GM18907 (cell line): ENCODE data around the gene SLC6A2.
"Not testable (repeated sequence)": the region's sequence is repeated elsewhere in the genome, so short reads cannot be mapped to it uniquely, and the experiment has no call there.

Experiments used
- ATAC-seq: cut with Tn5 transposase; IDR thresholded peaks from one replicate; pipeline ENCODE4 v1.9.1; 2021; ENCODE audit warnings: mild to moderate bottlenecking, moderate library complexity; ENCODE audit not compliant: unreplicated experiment

SLC6A2 gene

GRCh38 chr16:55655897-55656681 lies at the start of gene SLC6A2:
TSS of gene SLC6A2 (plus strand) at chr16:55655988. CDS start at chr16:55656695, 707 bp downstream.
- no peak for ATAC-seq

DNA sequence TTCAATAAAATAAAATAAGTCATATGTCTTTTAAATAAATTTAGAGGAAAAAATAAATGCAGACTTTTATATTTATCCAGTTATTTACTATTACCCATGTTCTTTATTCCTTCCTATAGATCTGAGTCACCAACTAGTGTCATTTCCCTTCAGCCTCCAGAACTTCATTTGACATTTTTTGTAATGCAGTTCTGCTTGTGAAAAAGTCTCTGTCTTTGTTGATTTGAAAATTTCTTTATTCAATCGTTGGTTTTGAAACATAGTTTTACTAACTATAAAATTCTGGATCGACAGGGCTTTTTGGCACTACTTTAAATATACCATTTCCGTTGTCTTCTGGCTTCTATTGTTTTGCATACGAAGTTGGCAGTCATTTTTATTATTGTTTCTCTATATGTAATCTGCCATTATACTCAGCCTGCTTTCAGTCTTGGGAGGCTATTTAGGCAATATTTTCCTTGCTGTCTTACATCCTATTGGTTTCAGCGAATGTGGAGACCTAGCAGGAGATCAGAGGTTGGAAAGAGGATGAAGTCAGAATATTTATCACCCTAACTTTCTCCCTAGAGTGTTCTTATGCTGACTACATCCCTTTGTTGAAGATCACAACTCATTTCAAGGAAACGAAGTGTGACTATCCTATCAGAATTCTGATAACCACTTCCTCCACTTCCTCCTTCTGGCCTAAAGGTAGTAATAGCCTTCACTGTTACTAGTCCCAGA lies 42.0 kb upstream of the SLC6A2 start:
- ATAC-seq, result no peak

- ATAC-seq, result no peak
These were observed 40.7 kb upstream of the SLC6A2 start for GRCh38 chr16:55615071-55615470.

GRCh38 chr16:55615670-55616069 lies 40.1 kb upstream of the SLC6A2 start:
- ATAC-seq, result not testable (repeated sequence)

DNA sequence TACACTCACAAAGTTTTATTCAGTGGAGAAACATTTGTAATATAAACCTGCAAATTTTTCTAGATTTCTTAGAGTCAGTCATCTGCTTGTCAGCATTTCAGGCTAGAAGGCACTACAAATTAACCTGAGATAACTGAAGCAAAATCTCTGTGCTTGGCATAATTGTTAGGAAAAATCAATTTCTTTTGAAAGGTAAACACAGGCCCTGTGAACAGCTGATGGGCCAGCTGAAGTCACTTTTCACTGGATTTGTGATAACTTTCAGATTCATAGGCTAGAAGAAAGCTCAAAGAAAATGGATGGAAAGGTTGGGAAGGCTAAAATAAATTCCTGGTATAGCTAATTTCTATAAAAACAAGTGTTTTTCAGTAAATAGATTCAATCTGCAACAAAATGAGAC lies 34.0 kb upstream of the SLC6A2 start:
- no peak for ATAC-seq

GRCh38 chr16:55622272-55622671 lies 33.5 kb upstream of the SLC6A2 start:
- ATAC-seq, result no peak

DNA sequence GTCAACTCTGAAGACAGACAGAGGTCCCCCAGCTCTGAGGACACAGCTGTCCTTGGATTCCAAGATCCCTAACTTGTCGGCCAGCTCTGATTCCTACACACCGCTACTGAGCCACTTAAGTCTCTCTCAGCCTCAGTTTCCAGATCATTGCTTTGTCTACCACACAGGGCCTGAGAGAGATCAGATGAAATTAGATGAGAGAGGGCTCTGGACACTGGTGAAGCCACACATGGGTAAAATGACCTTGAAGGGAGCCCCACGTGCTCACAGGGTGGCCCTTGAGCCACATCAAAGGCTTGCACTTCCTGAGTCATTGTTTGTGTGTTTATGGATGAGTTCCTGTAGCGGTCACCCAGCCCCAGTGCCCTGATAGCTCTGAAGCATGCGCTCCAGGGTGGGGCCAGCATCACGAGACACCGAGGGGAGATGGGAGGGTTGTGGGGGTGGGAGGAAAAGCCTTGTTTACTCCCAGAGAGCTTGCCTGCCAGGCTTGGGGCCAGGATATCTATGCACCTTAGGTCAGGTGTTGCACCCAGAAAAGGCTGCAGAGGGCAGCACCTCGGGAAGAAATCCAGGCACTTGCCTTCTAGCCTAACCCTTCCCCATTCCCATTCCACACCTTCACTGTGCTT lies 32.7 kb upstream of the SLC6A2 start:
- no peak for ATAC-seq

DNA sequence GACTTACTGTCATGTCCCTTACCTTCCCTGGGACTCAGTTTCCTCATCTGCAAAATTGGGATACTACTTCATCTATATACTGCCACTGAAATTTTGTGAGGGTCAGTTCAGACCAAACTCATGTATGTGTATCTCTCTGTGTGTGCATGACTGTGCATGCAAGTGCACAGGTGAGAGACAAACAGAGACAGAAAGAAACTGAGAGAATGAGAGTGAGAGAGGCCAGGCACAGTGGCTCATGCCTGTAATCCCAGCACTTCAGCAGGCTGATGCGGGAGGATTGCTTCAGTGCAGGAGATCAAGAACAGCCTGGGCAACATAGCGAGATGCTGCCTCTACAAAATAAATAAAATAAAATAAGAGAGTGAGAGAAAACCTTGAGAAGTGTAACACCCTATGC lies 32.1 kb upstream of the SLC6A2 start:
- ATAC-seq, result no peak

GRCh38 chr16:55624696-55625095 lies 31.1 kb upstream of the SLC6A2 start:
- no peak for ATAC-seq

DNA sequence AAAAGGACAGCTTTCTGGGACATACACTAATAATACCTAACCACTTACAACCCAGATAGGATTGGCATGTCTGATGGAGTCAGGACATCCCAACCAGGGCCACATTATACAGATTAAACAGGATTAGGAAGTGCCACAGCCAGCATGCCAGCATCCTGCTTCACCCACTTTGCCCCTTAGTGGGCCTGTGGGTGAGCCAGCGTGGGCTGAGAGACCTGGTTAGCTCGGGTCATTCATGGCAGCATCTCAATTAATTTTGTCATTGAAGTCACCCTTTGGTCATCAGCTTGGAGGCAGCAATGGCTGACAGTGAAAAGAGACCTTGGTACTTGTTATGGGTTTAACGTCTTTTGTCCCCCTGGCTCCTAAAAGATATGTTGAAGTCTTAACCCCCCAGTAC lies 29.9 kb upstream of the SLC6A2 start:
- ATAC-seq, result no peak

- no peak for ATAC-seq
These were observed 27.4 kb upstream of the SLC6A2 start for GRCh38 chr16:55628306-55628968.

GRCh38 chr16:55630774-55631173 lies 25.0 kb upstream of the SLC6A2 start:
- ATAC-seq, result no peak

- ATAC-seq, result no peak
These were observed 23.5 kb upstream of the SLC6A2 start for GRCh38 chr16:55632259-55632658.

DNA sequence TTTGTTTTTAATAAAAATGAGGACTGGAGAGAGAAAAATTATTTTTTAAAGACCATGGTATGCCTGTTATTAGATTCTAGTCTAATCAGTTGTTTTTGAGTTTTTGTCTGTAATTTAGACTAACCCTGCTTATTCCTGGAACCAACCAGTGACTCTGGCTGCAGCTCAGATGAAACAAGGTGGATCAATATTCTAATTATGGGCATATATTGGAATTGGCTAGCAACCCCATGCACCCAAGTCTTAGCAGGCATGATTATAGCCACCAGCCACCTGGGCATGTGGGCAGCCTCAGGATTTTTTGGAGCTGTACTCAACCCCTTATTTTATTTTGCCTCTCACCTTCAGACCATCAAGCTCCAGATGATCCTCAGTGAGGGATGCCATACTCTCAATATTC lies 21.6 kb upstream of the SLC6A2 start:
- no peak for ATAC-seq

DNA sequence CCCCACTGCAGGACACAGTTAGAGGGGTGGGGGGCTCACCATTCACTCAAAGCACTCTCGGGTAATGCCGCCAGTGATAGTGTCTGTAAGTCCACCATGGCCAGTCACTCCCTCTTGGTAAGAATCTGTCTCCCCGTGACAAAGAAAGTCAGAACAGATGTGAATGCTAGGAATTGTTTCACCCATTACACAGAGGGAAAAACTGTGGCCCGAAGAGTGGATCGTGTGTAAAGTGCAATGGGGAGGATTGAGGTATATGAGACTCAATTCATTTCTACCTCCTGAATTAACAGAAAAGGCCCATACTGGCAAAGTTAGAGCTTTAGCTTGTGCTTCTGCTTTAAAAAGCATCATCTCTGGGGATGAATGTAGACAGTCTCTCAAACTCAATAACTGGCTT lies 17.5 kb upstream of the SLC6A2 start:
- no peak for ATAC-seq

GRCh38 chr16:55640701-55641327 lies 15.0 kb upstream of the SLC6A2 start:
- ATAC-seq, result no peak

DNA sequence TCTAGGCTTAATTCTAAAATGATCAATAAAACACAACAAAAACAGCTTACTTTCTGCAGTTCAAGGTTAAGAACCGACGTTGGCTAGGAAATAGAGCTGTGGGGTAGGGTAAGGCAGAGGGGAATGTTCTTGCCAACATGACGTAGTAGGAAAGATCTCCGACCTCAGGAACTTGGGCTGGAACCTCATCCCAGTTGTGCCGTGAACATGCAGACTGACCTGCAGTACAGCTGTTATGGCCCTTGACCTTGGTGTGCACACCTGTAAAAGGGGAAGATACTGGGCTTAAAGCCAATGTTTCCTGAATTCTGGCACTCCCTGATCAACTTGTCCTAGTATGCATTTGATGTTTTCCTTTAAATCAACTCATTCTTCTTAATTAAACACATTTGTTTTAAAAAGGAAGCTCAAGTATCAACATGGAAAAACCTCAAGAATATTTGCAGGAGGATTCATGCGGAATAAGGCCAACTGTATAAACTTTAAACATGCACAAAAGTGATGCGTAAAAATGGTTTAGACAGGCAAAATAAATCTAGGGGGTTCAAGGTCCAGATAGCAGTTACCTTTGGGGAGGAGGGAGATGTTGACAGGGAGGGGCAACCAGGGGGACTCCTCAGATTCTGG lies 14.2 kb upstream of the SLC6A2 start:
- no peak for ATAC-seq

GRCh38 chr16:55642611-55643010 lies 13.2 kb upstream of the SLC6A2 start:
- no peak for ATAC-seq

DNA sequence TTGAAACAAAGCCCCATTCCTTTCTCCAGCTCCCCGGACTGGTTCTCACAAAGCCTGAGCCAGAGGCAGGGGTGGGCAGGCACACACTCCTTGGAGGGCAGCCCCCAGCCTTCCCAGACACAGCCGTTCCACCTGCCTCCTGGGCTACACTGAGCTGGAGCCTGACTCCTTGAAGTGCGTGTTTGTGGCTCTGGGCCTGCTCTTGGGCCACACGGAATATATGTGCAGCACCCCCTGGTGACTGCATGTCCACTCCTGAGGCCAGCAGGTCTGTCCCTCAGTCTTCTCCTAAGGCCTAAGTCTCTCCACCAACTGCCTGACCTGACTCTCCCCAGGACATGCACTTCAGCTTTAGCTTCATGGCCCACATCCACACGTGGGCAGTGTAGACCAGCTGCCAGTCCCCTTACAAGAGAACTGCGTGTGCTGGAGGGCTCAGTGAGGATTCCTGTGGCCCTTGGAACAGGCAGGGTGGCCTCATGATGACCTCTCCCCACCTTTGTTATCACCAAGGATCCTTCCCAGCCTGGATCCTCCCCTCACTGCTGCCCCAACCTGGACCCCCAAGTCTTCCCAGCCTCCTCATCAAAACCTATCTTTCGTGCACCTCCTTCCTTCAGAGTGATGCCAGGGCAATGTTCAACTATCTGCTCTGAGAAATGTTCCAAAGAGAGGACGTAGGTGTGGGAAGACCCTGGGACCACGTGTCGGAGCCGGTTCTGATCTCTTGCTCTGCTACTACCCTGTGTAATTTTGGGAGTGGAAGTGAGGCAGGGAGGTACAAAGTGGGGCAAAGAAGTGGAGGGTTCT lies 12.4 kb upstream of the SLC6A2 start:
- no peak for ATAC-seq

DNA sequence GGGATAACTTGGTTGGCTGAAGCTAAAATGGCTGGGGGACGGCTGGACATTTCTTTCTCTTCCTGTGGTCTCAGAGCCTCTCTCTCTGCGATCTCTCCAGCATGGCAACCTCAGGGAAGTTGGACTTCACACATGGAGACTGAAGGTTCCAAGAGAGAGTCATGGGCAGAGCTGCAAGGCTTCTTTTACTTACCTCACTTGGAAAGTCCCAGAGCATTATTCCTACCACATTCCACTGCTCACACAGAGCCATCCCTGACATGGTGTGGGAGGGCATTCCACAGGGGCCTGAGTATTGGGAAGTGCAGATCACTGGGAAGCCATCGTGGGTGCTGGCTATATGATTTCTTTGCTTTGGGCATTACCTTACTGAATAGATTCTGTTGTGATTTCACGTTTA lies 9.8 kb upstream of the SLC6A2 start:
- ATAC-seq, result no peak
